ENCODE results near the gene UBQLN4.

- TF ChIP-seq, protein P1, sequence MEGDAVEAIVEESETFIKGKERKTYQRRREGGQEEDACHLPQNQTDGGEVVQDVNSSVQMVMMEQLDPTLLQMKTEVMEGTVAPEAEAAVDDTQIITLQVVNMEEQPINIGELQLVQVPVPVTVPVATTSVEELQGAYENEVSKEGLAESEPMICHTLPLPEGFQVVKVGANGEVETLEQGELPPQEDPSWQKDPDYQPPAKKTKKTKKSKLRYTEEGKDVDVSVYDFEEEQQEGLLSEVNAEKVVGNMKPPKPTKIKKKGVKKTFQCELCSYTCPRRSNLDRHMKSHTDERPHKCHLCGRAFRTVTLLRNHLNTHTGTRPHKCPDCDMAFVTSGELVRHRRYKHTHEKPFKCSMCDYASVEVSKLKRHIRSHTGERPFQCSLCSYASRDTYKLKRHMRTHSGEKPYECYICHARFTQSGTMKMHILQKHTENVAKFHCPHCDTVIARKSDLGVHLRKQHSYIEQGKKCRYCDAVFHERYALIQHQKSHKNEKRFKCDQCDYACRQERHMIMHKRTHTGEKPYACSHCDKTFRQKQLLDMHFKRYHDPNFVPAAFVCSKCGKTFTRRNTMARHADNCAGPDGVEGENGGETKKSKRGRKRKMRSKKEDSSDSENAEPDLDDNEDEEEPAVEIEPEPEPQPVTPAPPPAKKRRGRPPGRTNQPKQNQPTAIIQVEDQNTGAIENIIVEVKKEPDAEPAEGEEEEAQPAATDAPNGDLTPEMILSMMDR (IDR thresholded peaks at IDR 0.05): no peak
- no peak for TF ChIP-seq POLR2A (IDR thresholded peaks at IDR 0.05)
- no peak for TF ChIP-seq POLR2AphosphoS5 (IDR thresholded peaks at IDR 0.05)
Observed at GRCh38 chr1:156086256-156086662, 32.7 kb upstream of the UBQLN4 start.
